ENCODE results near the gene EXD3. TPM values are rescaled to one million over a fixed set of nuclear protein-coding genes. Genes with fewer than 3 reads are reported as not detected.
A peak's percentile ranks its signal among the peaks of the same experiment; 100 is the strongest.

The EXD3 gene
- total RNA-seq, 1 experiment from 2014 or later: 0.24 TPM

GRCh38 chr9:137294681-137295237, 128.2 kb downstream of the EXD3 start:
- peak; percentile 47 for DNase-seq (ENCODE audit: low read depth)

GRCh38 chr9:137294091-137294680, 128.8 kb downstream of the EXD3 start:
- peak; percentile 47 for DNase-seq (ENCODE audit: low read depth)

GRCh38 chr9:137293482-137294090, 129.4 kb downstream of the EXD3 start:
- no peak for DNase-seq (ENCODE audit: low read depth)

GRCh38 chr9:137293094-137293481, 129.9 kb downstream of the EXD3 start:
- no peak for DNase-seq (ENCODE audit: low read depth)

GRCh38 chr9:137286975-137287383, 136.0 kb downstream of the EXD3 start:
- DNase-seq (ENCODE audit: low read depth): peak; percentile 61

- DNase-seq (ENCODE audit: low read depth): no peak
Observed at GRCh38 chr9:137281345-137282116, 141.4 kb downstream of the EXD3 start.

GRCh38 chr9:137280474-137281344, 142.3 kb downstream of the EXD3 start:
- no peak for DNase-seq (ENCODE audit: low read depth)

GRCh38 chr9:137279741-137280473, 143.1 kb downstream of the EXD3 start:
- DNase-seq (ENCODE audit: low read depth): no peak

GRCh38 chr9:137278721-137279711, 143.9 kb downstream of the EXD3 start:
- DNase-seq (ENCODE audit: low read depth): no peak

- DNase-seq (ENCODE audit: low read depth): no peak
Observed at GRCh38 chr9:137278061-137278701, 144.8 kb downstream of the EXD3 start.

GRCh38 chr9:137277329-137278041, 145.5 kb downstream of the EXD3 start, which contains the start of gene TOR4A:
TSS of gene TOR4A (plus strand) at chr9:137277726. CDS start at chr9:137278690, 964 bp downstream.
- DNase-seq (ENCODE audit: low read depth): no peak

GRCh38 chr9:137276473-137277328, 146.3 kb downstream of the EXD3 start:
- no peak for DNase-seq (ENCODE audit: low read depth)

- no peak for DNase-seq (ENCODE audit: low read depth)
Observed at GRCh38 chr9:137275588-137276472, 147.1 kb downstream of the EXD3 start.

GRCh38 chr9:137275203-137275587, 147.8 kb downstream of the EXD3 start:
- DNase-seq (ENCODE audit: low read depth): no peak

GRCh38 chr9:137273611-137274320, 149.2 kb downstream of the EXD3 start:
- no peak for DNase-seq (ENCODE audit: low read depth)

GRCh38 chr9:137273095-137273490, 149.9 kb downstream of the EXD3 start:
- no peak for DNase-seq (ENCODE audit: low read depth)
